Prostate gland (tissue), 2 donors: ENCODE results near the gene MARCOL.

Source experiments
- POLR2AphosphoS5 ChIP-seq: sonication (generic); formaldehyde crosslinking; IDR thresholded peaks from one replicate; pipeline ENCODE4 v1.6.1; 2017; ENCODE audit warnings: antibody characterized with exemption
- TF ChIP-seq, protein P1 (sequence below), 4 experiments: fragments of 200-600 bp in 2 of 4; fragments of 450-650 bp in 2 of 4; sonication (generic) in 2 of 4; IDR thresholded peaks; 1 replicate in 3 of 4; 2 replicates in 1 of 4; pipeline ENCODE4 v1.5.1; 2016 to 2019; ENCODE audit warnings: antibody characterized with exemption in 4 of 4, mild to moderate bottlenecking in 2 of 4, moderate library complexity in 2 of 4

GRCh38 chr5:148259288-148259687, 21.0 kb downstream of the MARCOL start:
- TF ChIP-seq, protein P1, sequence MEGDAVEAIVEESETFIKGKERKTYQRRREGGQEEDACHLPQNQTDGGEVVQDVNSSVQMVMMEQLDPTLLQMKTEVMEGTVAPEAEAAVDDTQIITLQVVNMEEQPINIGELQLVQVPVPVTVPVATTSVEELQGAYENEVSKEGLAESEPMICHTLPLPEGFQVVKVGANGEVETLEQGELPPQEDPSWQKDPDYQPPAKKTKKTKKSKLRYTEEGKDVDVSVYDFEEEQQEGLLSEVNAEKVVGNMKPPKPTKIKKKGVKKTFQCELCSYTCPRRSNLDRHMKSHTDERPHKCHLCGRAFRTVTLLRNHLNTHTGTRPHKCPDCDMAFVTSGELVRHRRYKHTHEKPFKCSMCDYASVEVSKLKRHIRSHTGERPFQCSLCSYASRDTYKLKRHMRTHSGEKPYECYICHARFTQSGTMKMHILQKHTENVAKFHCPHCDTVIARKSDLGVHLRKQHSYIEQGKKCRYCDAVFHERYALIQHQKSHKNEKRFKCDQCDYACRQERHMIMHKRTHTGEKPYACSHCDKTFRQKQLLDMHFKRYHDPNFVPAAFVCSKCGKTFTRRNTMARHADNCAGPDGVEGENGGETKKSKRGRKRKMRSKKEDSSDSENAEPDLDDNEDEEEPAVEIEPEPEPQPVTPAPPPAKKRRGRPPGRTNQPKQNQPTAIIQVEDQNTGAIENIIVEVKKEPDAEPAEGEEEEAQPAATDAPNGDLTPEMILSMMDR (IDR thresholded peaks at IDR 0.05): no peak
- no peak for TF ChIP-seq POLR2AphosphoS5
